ENCODE results near the gene LMO7. TPM values are rescaled to one million over a fixed set of nuclear protein-coding genes. Genes with fewer than 3 reads are reported as not detected.

Gene LMO7
- 100 to 1,000 TPM in 1 of 4 donors, 10 to 100 TPM in 3; 60.5 to 108 (median 75.6) TPM for total RNA-seq

DNA sequence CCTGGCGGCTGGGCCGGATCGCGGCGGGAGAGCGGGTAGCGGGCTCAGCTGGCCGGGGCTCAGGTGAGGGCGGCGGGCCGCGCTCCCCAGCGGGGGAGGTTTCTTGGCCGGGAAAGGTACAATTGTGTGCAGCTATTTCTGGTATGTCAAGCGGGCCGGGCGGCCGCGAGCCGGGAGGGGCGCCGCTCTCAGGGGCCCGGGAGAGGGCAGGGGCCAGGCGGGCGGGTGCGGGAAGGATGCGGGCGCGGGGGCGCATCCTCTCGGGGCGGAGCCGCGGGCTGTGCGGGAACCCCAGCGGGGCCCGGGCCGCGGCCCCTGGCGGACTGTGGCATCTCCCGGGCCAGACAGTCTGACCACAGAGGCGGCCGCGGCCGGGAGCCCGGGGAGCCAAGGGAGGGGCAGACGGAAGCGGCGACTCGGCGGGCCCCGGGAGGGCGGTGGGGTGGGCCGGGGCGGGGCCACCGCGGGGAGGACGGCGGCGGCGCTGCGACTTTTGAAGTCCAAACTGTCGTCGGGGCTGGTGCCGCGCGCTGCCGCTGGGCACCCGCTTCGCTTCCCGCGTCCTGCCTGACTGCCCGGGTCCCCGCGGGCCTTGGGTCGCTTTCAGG is at the start of gene LMO7:
Gene LMO7 (plus strand): TSS at position 503 of the 608 bp plus-strand sequence. CDS start 328 bp downstream, outside the sequence.
- peak; percentile 16 to 89 for DNase-seq (ENCODE audit: low spot score in 2 of 2)
- peak within 1 kb of the TSS; percentile 38 for H3K4me3 ChIP-seq (ENCODE audit: low read depth, poor library complexity, severe bottlenecking)
- intact Hi-C loops (cut with DNase I; ENCODE audit: low total_unique reads), result loop anchor here (2.0 kb wide), 1 partner anchor 47 kb away; no protein-coding TSS in a partner anchor
- WGBS, 2 donors, result 0% methylated on average over 11 to 59 of the region's 76 CpGs
- no peak for TF ChIP-seq POLR2A (IDR thresholded peaks at IDR 0.05)
- TF ChIP-seq, protein P1, sequence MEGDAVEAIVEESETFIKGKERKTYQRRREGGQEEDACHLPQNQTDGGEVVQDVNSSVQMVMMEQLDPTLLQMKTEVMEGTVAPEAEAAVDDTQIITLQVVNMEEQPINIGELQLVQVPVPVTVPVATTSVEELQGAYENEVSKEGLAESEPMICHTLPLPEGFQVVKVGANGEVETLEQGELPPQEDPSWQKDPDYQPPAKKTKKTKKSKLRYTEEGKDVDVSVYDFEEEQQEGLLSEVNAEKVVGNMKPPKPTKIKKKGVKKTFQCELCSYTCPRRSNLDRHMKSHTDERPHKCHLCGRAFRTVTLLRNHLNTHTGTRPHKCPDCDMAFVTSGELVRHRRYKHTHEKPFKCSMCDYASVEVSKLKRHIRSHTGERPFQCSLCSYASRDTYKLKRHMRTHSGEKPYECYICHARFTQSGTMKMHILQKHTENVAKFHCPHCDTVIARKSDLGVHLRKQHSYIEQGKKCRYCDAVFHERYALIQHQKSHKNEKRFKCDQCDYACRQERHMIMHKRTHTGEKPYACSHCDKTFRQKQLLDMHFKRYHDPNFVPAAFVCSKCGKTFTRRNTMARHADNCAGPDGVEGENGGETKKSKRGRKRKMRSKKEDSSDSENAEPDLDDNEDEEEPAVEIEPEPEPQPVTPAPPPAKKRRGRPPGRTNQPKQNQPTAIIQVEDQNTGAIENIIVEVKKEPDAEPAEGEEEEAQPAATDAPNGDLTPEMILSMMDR (IDR thresholded peaks at IDR 0.05), result no peak

- TF ChIP-seq POLR2A (IDR thresholded peaks at IDR 0.05), result no peak
- TF ChIP-seq, protein P1 (IDR thresholded peaks at IDR 0.05), result no peak
- WGBS, 2 donors, result 65 to 66% methylated on average over 1 of the region's 1 CpG
- no peak overlapping the region for H3K4me3 ChIP-seq (ENCODE audit: low read depth, poor library complexity, severe bottlenecking)
- no peak for DNase-seq (ENCODE audit: low spot score in 2 of 2)
- intact Hi-C loops (cut with DNase I; ENCODE audit: low total_unique reads), result no loop called here
Measured at GRCh38 chr13:75587679-75588078, 48.5 kb upstream of the LMO7 start.

DNA sequence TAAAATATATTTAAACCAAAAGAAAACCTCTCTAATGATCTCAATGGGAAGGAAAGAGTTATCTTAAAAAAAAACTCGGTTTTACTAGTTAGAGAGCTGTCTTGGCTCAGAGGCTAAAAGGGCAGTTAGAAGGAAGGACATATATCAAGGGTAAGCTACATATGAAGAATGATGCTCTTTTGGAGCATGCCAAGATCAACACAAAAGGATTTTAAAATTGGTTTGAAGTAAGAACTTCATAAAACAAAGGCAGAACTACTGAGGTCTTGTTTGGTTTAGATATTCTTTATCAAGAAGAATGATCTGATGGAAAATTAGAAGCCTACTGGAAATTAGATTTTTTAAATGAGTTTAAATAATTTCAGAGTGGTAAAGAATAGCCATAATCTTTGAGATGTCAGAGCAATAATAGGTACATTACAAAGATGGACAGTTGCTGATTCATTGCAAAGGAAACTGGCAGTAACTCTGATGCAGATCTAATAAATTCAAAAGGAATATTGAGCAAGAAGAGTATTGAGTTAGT is 39.4 kb upstream of the LMO7 start:
- TF ChIP-seq, protein P1 (IDR thresholded peaks at IDR 0.05), result no peak
- no peak for TF ChIP-seq POLR2A (IDR thresholded peaks at IDR 0.05)
- no peak for DNase-seq (ENCODE audit: low spot score in 2 of 2)
- H3K4me3 ChIP-seq (ENCODE audit: low read depth, poor library complexity, severe bottlenecking), result no peak overlapping the region
- 60 to 65% methylated on average over 1 of the region's 1 CpG for WGBS, 2 donors
- intact Hi-C loops (cut with DNase I; ENCODE audit: low total_unique reads), result no loop called here

- no peak overlapping the region for H3K4me3 ChIP-seq (ENCODE audit: low read depth, poor library complexity, severe bottlenecking)
- intact Hi-C loops (cut with DNase I; ENCODE audit: low total_unique reads), result no loop called here
- DNase-seq (ENCODE audit: low spot score in 2 of 2), result no peak
- 53 to 60% methylated on average over 4 of the region's 4 CpGs for WGBS, 2 donors
- no peak for TF ChIP-seq POLR2A (IDR thresholded peaks at IDR 0.05)
- TF ChIP-seq, protein P1 (IDR thresholded peaks at IDR 0.05), result no peak
Measured at GRCh38 chr13:75600371-75600770, 35.8 kb upstream of the LMO7 start.

DNA sequence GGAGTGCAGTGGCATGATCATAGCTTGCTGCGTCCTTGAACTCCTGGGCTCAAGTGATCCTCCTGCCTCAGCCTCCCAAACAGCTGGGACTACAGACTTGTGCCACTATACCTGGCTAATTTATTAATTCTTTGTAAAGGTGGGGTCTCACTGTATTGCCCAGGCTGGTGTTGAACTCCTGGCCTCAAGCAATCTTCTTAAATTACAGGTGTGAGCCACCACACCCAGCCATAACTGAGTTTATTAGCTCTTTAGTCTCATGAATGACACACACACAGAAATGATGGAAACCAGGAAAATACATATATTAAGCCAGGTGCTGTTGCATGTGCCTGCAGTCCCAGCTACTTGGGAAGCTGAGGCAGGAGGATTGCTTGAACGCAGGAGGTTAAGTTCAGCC is 33.1 kb upstream of the LMO7 start:
- DNase-seq (ENCODE audit: low spot score in 2 of 2), result no peak
- TF ChIP-seq, protein P1 (IDR thresholded peaks at IDR 0.05), result no peak
- intact Hi-C loops (cut with DNase I; ENCODE audit: low total_unique reads), result no loop called here
- WGBS, 2 donors, result 96 to 99% methylated on average over 2 of the region's 2 CpGs
- H3K4me3 ChIP-seq (ENCODE audit: low read depth, poor library complexity, severe bottlenecking), result no peak overlapping the region
